MCF 10A (cell line): Measurements from ENCODE around the gene FAR1. TPM values are rescaled to one million over a fixed set of nuclear protein-coding genes. Genes with fewer than 3 reads are reported as not detected.

ENCODE experiments used
- BruUV-seq: library from RNA; stranded (reverse); fragments of 400-500 nt; replicated peaks from 2 replicates; lab custom pipeline; 2021; lab: Mats Ljungman, UMichigan
- CTCF ChIA-PET: fragments of 300-600 bp; sonication (Branson Sonifier 250); formaldehyde crosslinking; extraction: SDS; loops from one replicate; lab custom pipeline; 2021; ENCODE audit warnings: antibody characterized with exemption, inconsistent platforms; lab: Yijun Ruan, JAX
- POLR2A ChIA-PET: fragments of 300-600, 350-650 bp; sonication (Branson Sonifier 250); formaldehyde crosslinking; extraction: SDS; loops from one replicate; lab custom pipeline; 2020; ENCODE audit warnings: antibody characterized with exemption, inconsistent platforms; lab: Yijun Ruan, JAX
- DNase-seq: peaks from one replicate; pipeline ENCODE4 v3.0.0-alpha.2; 2018; ENCODE audit not compliant: unreplicated experiment
- H3K27ac Mint-ChIP-seq: one replicate; pipeline ENCODE4 v1.8.0; 2022; ENCODE audit warnings: mild to moderate bottlenecking, low read depth, mixed read lengths; ENCODE audit not compliant: unreplicated experiment
- H3K27me3 Mint-ChIP-seq: one replicate; pipeline ENCODE4 v1.8.0; 2022; ENCODE audit warnings: mixed read lengths; ENCODE audit not compliant: insufficient read depth, unreplicated experiment
- H3K36me3 Mint-ChIP-seq: one replicate; pipeline ENCODE4 v1.8.0; 2022; ENCODE audit warnings: mild to moderate bottlenecking, moderate library complexity, mixed read lengths; ENCODE audit not compliant: insufficient read depth, unreplicated experiment
- H3K4me1 Mint-ChIP-seq: one replicate; pipeline ENCODE4 v1.8.0; 2022; ENCODE audit warnings: mixed read lengths; ENCODE audit not compliant: insufficient read depth, unreplicated experiment
- H3K4me3 Mint-ChIP-seq: one replicate; pipeline ENCODE4 v1.8.0; 2022; ENCODE audit warnings: mild to moderate bottlenecking, moderate library complexity, mixed read lengths; ENCODE audit not compliant: unreplicated experiment
- H3K9me3 Mint-ChIP-seq: one replicate; pipeline ENCODE4 v1.8.0; 2022; ENCODE audit warnings: mixed read lengths; ENCODE audit not compliant: unreplicated experiment
- CTCF ChIP-seq: fragments of 200-600 bp; IDR thresholded peaks from one replicate; pipeline ENCODE4 v1.8.0; 2022; ENCODE audit warnings: antibody characterized with exemption, mild to moderate bottlenecking; ENCODE audit not compliant: unreplicated experiment
- intact Hi-C: fragments of 100-400 bp; cut with micrococcal nuclease; formaldehyde crosslinking; loops from 2 replicates; pipeline ENCODE4 v1.14.1; 2022
- total RNA-seq: library from RNA; stranded (reverse); gene quantifications from 2 replicates; pipeline ENCODE4 v1.2.3, GENCODE V29; 2022

Gene FAR1
- total RNA-seq, 1 experiment from 2014 or later = 112 TPM

GRCh38 chr11:13682212-13682611 lies 13.7 kb downstream of the FAR1 start:
- intact Hi-C loops = no loop called here
- Mint-ChIP-seq H3K27me3 (no peaks in the 10 kb centered on the region), H3K36me3 (no peaks in the 10 kb centered on the region), H3K9me3 (no peaks in the 10 kb centered on the region), H3K4me1 (peaks cover 22% of the 10 kb centered on the region), H3K4me3 (no peak overlapping the region), H3K27ac (no peak overlapping the region)
- no peak for DNase-seq
- no TSS peak for BruUV-seq
- no peak for TF ChIP-seq CTCF
- ChIA-PET POLR2A (interaction anchor here (1.6 to 4.2 kb wide), 2 partner anchors 13 to 39 kb away, joined by 6 to 19 read pairs; partner anchors contain the start of gene FAR1), CTCF (interaction anchor here (2.3 kb wide), 1 partner anchor 13 kb away, joined by 5 read pairs; no protein-coding TSS in a partner anchor)

GRCh38 chr11:13685461-13686108 lies 17.1 kb downstream of the FAR1 start:
- Mint-ChIP-seq H3K36me3 (no peaks in the 10 kb centered on the region), H3K4me1 (peaks cover 17% of the 10 kb centered on the region), H3K27me3 (no peaks in the 10 kb centered on the region), H3K27ac (peak overlapping the region; percentile 52), H3K9me3 (no peaks in the 10 kb centered on the region), H3K4me3 (no peak overlapping the region)
- CTCF ChIA-PET = no interaction called here
- POLR2A ChIA-PET = interaction anchor here (1.1 to 1.4 kb wide), 2 partner anchors 13 to 14 kb away, joined by 4 to 5 read pairs; no protein-coding TSS in a partner anchor
- DNase-seq = no peak
- BruUV-seq = no TSS peak
- TF ChIP-seq CTCF = no peak
- intact Hi-C loops = no loop called here

DNA sequence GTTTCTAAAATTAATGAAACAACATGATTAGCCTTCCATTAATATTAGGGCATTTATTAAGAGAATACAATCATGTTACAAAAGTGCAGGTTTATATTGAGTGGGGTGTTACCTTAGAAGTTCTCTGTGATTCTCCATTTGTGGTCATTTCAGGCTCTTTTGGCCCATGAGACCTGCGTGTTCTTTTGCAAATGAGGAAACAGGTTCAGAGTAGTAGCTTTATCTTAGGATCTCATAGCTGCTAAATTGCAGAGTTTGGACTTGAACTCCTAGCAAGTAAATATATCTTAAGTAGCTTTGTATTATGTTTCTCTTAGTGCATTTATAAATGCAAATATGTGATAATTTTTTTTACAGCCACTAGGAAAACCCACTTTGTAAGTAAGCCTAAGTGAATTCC lies 18.3 kb downstream of the FAR1 start:
- POLR2A ChIA-PET = interaction anchor here (0.7 to 1.1 kb wide), 2 partner anchors 13 to 299 kb away, joined by 4 to 5 read pairs; no protein-coding TSS in a partner anchor
- DNase-seq = no peak
- Mint-ChIP-seq H3K27ac (no peak overlapping the region), H3K36me3 (no peaks in the 10 kb centered on the region), H3K4me3 (no peak overlapping the region), H3K4me1 (peaks cover 18% of the 10 kb centered on the region), H3K9me3 (no peaks in the 10 kb centered on the region), H3K27me3 (no peaks in the 10 kb centered on the region)
- CTCF ChIA-PET = interaction anchor here (0.7 kb wide), 2 partner anchors 11 to 12 kb away, joined by 3 to 5 read pairs; no protein-coding TSS in a partner anchor
- no peak for TF ChIP-seq CTCF
- BruUV-seq = no TSS peak
- intact Hi-C loops = no loop called here

DNA sequence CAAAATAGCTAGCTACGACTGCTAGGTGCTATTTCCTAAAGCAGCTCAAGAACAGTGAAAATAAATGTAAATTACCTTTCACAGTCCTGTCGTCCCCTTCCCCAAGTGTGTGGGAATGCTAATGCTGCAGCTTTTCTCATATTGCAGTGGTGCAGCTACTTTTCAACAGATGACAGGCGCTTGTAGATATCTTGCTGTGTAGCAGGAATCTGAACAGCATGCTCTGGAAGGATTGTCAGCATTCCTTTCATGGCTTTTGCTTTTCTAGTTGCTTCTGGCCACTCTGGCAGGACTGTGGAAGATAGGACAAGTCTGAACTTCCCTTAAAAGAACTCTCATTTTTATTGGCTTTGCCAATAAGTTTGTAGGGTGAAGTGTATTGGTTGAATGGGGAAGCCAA lies 18.8 kb downstream of the FAR1 start:
- POLR2A ChIA-PET = no interaction called here
- no TSS peak for BruUV-seq
- H3K9me3 Mint-ChIP-seq = no peaks in the 10 kb centered on the region
- no peak for DNase-seq
- H3K4me3 Mint-ChIP-seq = no peak overlapping the region
- no peaks in the 10 kb centered on the region for H3K27me3 Mint-ChIP-seq
- CTCF ChIA-PET = interaction anchor here (0.6 to 0.7 kb wide), 3 partner anchors 11 to 503 kb away, joined by 3 to 5 read pairs (median 3); no protein-coding TSS in a partner anchor
- H3K4me1 Mint-ChIP-seq = peaks cover 18% of the 10 kb centered on the region
- no peak for TF ChIP-seq CTCF
- no peak overlapping the region for H3K27ac Mint-ChIP-seq
- no peaks in the 10 kb centered on the region for H3K36me3 Mint-ChIP-seq
- intact Hi-C loops = no loop called here
